GM21423 (cell line): ENCODE data around the gene CDH12.

ENCODE experiments used
- ATAC-seq: cut with Tn5 transposase; IDR thresholded peaks from one replicate; pipeline ENCODE4 v1.9.1; 2021; ENCODE audit warnings: mild to moderate bottlenecking, moderate library complexity; ENCODE audit not compliant: unreplicated experiment

The CDH12 gene

GRCh38 chr5:21858441-21858840 is 994.7 kb downstream of the CDH12 start:
- ATAC-seq: no peak

- no peak for ATAC-seq
Observed at GRCh38 chr5:21856987-21857386, 996.2 kb downstream of the CDH12 start.

DNA sequence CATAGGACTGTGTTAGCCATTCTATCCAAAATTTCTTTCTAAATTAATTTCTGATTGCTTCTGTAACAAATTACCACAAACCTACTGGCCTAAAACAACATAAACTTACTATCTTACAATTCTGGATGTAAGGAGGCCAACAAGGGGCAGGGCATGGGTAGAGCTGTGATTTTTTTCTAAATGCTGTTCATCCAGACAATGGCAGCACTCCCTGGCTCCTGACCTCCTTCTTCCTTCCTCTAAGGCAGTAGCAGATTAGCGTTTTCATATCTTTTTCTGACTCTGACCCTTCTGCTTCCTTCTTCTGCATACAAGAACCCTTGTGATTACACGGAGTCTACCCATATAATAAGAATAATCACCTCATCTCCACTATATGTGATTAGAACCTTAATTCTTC is 1005.8 kb downstream of the CDH12 start:
- no peak for ATAC-seq

DNA sequence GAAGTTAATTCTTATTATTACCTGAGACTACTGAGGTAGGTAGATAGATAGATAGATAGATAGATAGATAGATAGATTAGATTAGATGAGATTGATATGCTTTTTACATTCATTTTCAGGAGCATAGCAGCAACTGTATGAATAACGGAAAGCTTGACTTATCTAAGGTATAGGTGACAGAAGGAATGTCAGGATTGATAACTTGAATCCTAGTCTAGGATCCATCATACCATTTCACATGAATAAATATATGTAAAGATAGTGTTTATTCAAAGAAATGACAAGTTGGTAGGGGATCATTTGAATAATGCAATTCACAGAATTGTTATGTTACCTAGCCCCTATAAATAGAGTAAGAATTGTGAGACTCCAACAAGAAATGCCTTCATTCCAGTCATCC is 1008.2 kb downstream of the CDH12 start:
- ATAC-seq: no peak

DNA sequence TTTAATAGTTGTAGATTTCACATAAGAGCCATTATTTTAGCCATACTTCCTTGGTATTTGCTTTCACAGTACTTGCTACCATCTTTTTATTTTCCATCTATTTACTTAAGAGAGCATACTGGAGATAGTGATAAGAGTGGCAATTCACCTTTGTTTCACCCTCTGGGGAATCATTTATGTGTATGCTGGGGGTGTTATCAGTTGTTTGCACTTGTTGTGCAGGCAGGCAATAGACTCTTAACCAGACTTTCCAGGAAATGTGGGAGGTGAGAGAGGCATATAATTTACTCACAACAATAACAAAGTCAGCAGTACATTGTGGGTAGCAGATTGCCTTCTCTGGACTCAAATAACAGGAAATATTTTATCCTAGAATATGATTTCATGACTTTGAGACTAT is 1018.3 kb downstream of the CDH12 start:
- ATAC-seq: no peak

GRCh38 chr5:21831145-21831787 is 1021.9 kb downstream of the CDH12 start:
- peak; percentile 82 for ATAC-seq

DNA sequence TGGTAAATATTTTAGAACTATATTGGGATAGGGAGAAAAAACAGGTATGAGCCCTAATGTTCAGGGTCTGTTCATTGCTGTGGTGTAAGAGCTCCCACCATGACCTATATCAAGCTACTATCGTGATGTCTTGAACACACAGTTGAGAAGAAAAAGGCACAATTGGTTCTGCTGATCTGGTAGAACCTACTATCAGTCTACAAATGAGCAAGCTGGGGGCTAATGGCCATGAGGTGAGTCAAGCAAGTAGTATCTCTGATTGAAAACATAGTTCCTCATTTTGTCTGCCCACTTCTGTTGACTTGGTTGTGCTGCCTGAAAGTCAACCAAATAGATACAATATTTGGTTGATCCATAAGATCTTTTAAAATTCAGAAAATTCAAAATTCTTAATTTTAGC is 1026.3 kb downstream of the CDH12 start:
- no peak for ATAC-seq

- ATAC-seq: no peak
Observed at GRCh38 chr5:21823588-21823987, 1029.6 kb downstream of the CDH12 start.

DNA sequence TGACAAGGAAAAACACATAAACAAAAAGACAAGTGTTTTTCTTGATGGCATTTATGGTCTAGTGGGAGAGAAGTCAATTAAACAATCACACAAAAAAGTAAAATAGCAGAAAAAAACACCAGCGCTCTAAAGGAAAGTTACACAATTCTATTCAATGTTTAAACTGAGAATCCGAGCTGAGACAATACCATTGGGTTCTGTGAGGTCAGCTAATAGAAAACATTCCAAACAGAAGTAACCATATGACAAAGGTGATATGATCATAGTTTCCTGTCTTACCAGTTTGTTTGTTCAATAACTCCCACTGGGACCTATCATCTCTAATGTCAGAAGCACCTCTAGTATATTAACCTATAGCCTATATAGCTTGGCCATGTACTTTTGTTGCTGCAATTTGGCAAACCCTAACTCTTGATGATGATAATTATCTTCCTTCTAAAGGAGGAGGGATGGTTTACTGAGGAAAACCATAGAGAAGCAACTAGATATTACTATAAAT is 1030.0 kb downstream of the CDH12 start:
- ATAC-seq: no peak

- no peak for ATAC-seq
Observed at GRCh38 chr5:21820527-21820926, 1032.6 kb downstream of the CDH12 start.

GRCh38 chr5:21818370-21818720 is 1034.8 kb downstream of the CDH12 start:
- no peak for ATAC-seq

- ATAC-seq: peak; percentile 63
Observed at GRCh38 chr5:21817668-21818369, 1035.3 kb downstream of the CDH12 start.

DNA sequence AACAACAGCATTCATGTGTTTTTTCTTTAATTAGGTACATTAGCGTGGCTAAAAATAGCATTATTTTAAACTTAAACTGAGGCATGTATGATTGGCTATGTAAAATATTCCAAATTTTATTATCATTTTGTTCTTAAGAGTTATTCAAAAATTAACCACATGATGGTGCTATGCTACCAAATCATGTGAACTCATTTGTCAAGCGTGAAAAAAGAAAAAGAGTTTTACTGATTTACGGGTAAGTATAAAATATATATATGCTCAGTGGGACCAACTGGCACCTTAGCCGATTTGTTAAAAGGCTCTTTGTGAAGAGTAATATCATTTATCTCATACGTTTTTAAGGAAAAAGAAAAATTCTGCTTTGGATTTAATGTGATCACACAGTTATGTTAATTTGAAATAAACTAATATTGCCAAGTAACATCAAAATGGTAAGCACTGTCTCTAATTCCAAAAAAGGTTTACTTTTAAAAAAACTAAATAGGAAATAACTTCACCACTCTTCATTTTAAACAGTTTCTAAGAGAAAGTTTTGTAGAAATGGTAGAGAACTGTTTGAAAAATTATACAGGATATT is 1042.3 kb downstream of the CDH12 start:
- ATAC-seq: no peak

DNA sequence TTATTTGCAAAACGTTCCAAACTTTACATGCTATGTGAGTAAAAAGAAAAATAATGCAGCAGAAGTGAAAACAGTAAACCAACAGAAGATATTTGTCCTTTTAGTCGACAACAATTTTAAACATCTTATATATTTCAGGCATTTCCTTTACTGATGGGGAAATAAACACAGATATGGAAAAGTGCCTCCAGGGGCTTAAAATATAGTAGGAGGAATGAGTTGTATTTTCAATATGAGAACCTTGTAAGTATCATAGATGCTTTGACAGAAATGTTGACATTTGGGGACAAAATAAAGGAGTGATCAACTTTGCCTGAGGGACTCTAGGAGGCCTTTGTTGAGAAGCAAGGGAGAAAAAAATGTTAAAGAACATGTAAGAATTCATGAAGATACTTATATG is 1043.5 kb downstream of the CDH12 start:
- no peak for ATAC-seq

- no peak for ATAC-seq
Observed at GRCh38 chr5:21807953-21808352, 1045.2 kb downstream of the CDH12 start.

DNA sequence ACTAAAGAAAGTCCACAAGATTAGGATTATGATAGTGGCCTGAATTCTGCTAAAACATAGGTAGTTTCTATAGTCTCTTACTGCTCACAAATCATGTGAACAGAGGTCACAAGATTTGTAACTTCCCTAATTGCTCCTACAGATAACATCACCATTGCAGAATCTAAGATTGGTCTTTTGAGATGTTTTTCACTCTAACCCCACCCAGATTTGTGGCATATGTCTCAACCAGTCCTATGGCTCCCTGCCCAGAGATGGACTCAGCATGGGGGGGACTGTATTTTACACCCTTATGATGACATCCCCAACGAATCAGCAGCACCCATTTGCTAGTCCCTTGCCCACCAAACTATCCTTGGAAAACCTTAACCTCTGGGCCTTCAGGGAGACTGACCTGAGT is 1046.2 kb downstream of the CDH12 start:
- no peak for ATAC-seq

- ATAC-seq: no peak
Observed at GRCh38 chr5:21806271-21806670, 1046.9 kb downstream of the CDH12 start.

- ATAC-seq: no peak
Observed at GRCh38 chr5:21802869-21803490, 1050.2 kb downstream of the CDH12 start.

- no peak for ATAC-seq
Observed at GRCh38 chr5:21802100-21802499, 1051.0 kb downstream of the CDH12 start.

DNA sequence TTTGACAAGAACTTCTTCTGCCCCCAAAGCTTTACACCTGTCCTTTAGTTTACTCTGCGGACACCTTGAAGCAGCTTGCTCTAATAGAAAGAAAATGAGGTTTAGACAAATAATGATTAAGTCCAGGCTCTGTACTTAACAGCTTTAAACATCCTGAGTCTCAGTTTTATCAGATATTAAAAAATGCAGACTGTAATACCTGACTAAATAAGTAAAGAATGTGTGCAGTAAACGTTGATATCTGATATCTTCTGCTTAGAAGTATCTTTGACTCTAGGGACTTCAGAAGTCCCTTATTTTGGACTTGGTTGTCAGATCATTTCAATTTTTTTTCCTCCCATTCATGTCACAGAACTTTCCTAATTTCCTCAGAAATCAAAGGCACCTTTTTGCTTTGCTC is 1060.4 kb downstream of the CDH12 start:
- ATAC-seq: no peak

- no peak for ATAC-seq
Observed at GRCh38 chr5:21791304-21791703, 1061.8 kb downstream of the CDH12 start.

DNA sequence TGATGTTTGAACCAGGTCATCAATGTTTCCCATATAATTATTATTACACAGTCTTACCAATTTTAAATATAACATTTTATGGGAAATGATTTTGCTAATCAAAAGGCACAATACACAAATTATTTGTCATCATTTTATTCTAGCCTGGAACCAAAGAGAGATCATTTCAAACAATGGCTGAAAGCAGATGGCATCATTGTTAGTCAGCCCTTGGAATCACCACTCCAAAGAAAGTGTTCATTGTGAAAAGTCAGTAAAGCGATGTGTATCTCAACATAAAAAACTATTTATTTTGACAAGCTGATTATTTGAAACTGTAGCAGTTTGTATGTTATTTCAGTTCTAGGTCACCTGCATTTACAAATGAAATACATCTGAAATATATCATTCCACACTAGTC is 1068.7 kb downstream of the CDH12 start:
- ATAC-seq: no peak
